Activated CD4-positive, alpha-beta T cell treated with anti-CD3 and anti-CD28 coated beads, Interleukin-2, amount 50 U/mL, for 16 hours (primary cell): ENCODE data around the gene MAP3K6.

Experiments
- DNase-seq: peaks from one replicate; pipeline ENCODE4 v3.0.0-alpha.2; 2020

The MAP3K6 gene

DNA sequence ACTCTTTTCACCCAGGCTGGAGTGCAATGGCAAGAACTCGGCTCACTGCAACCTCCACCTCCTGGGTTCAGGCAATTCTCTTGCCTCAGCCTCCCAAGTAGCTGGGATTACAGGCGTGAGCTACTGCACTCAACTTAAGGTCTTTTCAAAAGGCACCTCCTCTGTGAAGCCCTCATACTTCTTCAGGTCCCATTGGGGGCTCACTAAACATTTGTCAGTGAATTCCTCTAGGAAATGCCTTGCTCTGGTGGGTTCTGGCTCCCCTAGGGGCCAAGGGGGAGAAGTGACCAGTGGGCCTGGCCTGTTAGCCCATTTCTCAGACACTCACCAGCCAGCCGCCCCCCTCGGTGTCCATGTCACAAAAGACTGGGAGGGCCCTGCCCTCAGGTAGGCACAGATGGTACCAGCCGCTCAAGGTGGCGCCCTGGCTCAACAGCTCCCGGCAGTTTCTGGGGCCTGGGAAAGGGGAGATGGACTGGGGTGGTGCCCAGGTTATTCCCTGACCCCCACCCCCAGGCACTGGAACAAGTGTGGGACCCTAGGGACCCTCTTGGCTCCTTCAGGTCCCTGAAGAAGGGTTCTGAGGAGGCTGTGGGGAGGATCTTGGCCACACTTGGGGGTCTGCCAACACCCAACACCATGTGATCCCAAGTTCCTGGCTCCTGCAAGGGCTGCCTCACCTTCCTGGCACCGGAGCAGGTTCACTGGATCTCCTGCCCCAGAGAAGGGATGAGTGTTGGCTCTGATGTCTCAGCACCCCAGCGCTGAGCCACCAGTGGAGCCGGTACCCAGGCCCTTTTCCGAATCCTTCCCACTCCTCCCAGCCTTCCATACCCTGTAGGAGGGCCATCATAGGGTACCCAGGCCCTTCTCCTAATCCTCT is 6.3 kb upstream of the MAP3K6 start:
- no peak for DNase-seq

DNA sequence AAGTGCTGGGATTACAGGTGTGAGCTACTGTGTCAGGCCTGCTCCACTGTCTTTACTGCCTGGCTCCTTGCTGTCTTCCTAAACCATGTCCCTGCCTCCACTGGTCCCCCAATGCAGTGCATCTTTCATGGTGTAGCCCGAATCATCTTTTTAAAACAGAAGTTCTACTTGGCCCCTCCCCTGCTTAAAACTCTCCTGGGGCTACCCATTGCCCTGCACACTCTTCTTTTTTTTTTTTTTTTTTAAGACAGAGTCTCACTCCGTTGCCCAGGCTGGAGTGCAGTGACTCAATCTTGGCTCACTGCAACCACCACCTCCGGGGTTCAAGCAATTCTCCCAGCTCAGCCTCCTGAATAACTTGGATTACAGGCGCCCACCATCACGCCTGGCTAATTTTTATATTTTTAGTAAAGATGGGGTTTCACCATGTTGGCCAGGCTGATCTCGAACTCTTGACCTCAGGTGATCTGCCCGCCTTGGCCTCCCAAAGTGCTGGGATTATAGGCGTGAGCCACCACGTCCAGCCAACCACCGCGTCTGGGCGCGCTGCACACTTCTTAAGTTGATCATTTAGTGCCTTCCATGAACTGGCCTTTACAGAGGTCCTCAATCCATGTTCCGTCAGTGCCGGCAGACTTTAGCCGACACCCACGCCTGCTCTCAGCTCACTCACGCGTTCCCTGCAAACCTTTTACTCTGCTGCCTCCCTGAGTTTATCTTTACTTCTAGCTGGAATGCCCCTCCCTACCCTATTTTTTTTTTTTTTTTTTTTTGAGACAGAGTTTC is 5.5 kb upstream of the MAP3K6 start:
- DNase-seq: no peak

DNA sequence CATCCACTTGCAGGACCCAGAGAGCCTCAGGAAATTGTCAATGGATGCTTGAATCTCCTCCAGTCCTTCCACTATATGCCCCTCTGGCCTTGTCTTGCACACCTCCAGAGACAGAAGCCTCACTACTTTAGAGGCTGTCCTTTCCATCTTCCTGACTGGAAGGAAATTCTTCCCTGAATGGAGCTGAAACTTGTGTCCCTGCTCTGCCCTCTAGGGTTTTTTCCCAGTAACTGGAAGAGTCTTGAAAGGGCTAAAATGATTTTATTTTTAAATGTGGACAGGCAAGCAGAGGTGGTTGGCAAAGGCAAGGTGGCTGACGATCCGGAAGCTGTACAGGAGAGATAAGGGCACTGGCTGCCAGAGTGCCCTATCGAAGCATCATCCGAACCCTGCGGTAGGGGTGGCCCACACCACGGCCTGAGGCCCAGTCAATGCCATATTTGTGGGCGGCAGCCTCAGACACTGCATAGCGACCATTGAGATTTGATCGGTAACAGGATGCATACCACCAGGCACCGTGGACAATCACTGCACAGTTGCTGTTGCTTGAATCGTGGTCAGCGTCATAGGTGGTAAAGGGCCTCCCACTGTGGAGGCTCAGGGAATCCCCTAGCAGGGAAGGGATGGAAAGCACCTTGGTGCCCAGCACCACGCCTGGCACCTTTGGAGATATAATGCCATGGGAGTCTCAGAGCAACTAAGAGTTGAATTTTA is 2.3 kb upstream of the MAP3K6 start:
- no peak for DNase-seq

DNA sequence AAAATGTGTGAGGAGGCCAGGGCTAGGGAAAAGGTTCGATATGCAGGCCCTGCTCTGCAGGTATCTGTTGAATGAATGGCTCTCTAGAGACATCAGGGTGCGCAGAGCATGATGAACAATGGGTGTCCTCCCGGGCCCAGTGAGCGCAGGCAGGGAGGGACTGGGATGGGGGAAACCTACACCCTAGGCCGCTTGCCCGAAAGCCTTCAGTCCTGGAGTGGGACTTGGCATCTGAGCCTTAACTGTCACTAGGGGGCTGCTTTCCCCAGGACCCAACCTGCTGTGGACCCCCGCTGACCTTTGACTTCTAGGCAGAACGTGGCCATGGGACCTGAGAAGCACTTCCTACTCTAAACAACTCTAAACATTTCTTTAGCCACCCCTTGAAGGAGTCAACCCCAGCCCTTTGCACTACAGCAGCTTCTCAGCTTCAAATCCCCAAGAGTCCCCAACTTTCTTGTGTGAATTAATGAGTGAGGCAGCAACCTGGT is 444 bp upstream of the MAP3K6 start:
- no peak for DNase-seq

DNA sequence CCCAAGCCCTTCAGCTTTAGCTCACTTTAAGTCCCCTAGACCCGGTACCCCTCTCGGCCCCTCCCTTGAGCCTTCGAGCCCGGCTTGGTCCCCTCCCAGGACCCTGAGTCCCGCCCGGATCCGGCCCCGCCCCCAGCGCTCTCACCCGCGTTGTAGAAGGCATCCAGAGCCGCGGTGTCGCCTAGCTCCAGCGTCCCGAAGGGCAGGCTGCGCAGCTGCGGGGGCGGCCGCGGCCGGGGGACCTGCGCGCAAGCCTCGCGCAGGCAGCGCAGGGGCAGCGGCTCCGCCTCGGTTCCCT is 699 bp downstream of the MAP3K6 start:
- DNase-seq: peak; percentile 76

DNA sequence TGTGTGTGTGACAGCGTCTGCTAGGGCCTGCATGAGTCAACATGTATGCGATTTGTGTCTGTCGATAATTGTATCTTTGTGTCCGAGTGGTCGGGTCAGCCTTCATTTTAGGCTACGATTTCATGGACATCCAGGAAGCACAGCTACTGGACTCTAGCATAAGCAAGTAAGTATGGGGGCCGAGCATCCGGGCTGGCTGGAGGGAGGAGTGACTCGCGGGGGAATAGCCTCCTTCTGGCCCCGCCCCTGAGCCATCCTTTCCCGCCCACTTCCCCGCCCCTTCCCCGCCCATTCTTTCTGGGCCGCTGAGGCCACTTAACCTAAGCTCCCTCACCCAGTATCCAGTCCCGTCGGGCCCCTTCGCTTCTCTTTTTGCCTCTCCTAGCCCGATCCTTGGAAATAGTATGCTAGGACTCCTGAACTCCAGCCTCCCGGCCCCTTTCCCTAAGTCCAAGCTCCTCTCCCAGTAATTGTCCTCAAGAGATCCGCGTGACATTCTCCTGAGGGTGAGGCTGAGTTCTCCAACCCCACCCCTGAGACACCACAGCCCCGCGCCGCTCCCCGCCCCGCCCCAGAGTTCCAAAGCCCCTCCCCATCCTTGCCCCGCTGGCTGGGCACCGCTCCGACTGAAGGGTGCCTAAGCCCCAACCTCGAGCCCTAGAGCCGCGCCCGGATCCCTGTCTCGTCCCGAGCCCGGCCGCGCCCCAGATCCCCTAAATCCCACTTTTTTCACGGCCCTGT is 1.2 kb downstream of the MAP3K6 start:
- DNase-seq: peak; percentile 82

DNA sequence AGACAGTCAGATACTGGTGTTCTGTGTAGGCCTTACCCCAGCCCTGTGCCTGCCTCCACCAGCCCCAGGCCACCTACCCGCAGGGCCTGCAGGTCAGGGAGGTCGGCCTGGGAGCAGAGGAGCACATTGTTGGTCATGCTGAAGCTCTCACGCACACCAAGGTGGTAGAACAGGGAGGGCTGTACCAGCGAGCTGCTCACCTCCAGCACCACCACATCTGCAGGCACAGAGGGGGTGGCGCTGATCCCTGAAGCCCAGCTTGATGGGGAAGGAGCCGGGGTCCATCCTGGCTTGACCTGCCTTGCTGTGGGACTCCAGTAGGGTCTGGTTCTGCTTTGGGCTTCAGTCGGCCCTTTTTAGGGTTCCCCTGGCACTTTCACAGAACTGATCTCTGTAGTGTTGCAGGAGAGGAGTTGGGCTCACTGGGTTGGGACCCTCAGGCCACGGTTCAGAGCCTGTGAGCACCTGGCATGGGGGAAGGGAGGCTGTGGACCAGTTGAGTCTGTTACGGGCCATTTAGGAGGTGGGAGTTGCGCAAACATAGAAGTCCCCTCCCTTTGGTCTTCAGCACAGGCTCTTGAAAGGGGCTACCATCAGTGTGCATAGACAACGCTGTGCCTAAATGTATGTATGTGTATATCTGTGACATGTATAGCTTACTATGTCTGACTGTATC is 1.9 kb downstream of the MAP3K6 start:
- DNase-seq: no peak

DNA sequence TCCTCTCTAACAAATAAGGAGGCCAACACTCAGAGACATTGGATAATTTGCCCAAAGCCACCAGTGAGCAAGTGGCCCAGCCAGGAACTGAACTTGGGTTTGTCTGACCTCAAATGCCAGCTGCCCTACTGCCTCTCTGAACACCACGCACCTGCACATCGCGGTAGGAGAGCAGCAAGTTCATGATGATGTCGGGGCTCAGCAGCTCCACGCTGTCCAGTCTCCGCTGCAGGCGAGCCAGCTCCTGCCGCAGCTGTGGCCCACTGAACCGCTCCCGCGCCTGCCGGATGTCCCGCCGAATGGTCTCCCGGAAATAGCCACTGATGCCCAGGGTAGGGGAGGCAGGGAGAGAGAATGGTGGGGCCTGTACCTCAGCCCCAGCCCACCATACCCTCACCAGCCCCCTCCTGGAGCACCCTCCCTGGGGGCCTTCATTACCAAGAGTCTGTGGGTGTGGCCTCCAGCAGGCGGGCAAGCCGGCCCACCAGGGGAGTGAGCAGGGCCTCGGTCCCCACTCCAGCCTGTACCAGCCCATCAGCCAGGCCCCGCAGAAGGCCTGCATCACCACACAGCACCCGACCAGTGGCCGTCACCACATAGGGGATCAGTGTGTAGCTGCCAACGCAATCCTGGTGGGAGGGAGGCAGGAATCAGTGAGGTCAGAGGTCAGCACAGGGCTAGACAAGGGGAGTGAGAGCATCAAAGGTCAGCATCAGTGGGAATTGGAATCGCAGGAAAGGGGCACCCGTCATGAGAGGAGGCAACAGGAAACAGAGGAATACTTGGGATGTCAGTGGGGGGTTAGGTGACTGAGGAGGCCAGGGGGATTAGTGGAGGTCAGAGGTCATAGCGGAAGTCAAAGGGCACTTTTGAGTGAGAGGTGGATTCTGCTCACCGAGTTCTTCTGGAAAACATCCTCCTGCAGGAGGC is 2.7 kb downstream of the MAP3K6 start:
- no peak for DNase-seq

DNA sequence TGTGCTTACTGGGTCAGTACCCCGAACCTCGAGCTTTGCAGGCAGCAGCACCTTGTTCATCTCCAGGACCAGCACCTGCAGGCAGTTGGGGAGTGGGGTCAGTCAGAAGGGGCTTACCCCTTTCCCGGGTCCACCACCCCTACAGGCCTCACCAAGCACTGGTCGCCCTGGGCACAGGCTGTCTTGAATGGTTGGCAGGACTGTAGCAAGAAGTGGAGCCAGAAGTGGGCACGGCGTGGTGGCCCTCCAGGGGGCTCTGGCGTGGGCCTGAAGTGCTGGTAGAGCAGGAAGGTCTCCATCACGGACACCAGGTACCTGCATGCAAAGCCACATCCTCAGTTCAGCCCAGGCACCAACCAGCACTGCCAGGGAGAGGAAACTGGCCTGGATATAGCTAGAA is 5.2 kb downstream of the MAP3K6 start:
- no peak for DNase-seq

DNA sequence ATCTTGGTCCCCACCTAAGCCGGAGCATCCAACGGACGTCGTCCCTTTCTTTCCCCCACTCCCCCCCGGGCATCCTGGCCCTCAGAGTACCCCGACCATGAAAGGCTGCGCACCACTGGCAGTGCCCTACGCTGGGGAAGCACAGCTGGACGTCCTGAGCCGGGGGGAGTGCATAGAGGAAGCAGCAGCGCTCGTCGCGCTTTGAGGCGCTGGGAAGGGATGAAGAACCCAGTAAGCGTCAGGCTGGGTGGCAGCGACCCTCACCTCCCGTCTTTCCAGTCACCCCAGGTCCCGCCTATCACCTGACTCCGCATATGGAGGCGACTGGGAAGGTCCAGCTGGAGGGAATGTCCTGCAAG is 5.7 kb downstream of the MAP3K6 start:
- DNase-seq: no peak

DNA sequence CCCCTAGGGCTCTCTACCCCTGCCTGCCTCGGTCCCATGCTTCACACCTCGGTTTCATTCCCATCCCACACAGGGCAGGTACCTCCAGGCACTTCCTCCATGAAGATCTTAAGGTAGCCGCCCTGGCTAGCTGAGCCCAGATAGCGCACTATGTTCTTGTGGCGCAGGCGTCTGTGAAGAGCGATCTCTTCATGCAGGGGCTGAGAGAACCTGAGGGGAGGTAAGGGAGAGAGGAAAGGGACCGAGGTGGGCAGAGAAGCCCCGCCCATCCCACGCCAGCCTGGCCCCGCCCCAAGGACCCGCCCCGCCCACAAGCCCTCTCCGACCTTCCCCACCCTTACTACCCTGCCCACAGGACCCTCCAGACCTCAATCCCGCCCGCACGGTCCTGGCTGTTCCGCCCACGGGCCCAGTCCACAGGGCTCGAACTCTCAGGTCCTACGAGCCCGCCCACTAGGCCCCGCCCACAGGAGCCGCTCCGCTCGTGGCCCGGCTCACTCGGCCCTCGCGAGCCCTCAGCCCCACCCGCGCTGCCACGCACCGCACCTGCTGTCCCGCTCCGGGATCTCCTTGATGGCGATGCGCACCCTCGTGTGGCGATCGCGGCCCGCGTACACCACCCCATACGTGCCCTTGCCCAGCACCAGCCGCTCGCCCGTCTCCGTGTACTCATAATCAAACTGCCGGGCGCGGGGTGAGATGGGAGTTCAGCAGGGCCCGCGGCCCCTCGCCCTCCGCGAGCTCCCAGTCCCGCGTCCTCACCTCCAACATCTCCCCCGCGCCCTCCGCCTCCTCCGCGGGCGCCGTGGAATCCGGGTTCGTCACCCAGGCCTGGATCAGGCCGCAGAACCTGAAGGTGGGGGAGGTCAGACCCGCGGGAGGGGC is 6.4 kb downstream of the MAP3K6 start:
- DNase-seq: no peak

DNA sequence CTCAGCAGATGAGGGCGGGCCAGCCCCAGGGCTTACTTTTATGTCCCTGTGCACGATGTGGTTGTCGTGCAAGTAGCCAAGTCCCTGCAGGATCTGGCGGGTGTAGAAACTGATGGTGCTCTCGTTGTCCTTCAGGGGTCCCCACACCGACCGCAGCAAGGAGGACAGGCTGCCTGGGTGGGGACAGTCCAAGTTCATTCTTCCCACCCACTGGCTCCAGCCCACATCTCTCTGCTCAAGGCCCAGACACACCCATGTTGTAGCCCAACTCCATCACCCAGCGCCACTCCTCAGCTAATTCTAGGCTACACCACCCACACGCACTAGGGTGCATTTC is 7.0 kb downstream of the MAP3K6 start:
- no peak for DNase-seq

DNA sequence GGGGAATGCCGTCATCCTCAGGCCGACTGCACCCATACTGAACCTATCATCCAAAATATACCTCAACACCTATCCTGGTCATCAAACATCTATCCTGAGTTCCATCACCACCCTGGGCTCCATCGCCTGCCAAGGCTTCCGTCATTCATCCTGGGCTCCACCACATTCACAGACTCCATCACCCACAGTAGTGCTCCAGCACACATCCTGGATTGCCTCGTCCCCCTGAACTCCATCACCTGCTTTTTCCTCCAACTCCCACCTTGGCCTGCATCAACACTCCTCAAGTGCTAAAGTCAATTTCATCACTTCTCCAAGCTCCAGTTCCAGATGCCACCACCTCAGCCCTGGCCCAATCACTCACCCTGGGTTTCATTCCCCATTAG is 7.8 kb downstream of the MAP3K6 start:
- no peak for DNase-seq

DNA sequence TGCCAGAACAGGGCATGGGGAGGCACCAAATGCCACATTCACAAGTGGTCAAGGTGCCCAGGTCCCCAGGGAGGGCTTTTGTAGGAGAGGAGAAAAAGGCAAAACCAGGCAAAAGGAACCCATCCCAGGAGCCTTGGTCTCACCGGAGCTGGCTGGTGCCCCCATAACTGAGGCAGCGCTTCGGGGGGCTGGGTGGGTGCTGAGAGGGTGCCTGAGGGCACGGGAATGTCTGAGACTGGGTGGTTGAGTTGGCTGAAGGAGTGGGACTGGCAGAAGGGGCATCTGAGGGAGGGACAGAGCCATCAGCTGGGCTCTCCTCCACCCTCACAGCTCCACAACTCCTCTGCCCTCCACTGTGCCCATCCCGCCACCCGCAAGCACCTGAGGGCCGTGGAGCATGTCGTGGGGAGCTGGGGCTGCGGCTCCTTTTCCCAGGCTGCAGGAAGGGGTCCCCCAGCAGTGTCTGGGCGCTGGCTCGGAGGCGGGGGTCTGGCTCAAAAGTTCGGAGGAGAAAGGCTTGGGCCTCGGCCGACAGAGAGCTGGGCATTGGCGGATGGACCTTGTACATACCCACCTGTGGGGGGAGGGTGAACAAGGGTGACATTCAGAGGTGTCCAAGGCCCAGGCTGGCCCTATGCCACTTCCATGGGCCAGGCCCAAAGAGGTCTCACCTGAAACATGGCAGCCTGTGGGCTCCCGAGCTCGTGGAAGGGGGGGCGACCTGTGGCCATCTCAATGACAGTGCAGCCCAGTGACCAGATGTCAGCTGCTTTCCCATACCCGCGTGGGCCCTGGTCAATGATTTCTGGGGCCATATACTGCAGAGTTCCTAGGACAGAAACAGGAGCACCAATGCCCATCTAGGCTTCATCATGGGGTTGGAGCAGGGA is 8.5 kb downstream of the MAP3K6 start:
- DNase-seq: no peak

DNA sequence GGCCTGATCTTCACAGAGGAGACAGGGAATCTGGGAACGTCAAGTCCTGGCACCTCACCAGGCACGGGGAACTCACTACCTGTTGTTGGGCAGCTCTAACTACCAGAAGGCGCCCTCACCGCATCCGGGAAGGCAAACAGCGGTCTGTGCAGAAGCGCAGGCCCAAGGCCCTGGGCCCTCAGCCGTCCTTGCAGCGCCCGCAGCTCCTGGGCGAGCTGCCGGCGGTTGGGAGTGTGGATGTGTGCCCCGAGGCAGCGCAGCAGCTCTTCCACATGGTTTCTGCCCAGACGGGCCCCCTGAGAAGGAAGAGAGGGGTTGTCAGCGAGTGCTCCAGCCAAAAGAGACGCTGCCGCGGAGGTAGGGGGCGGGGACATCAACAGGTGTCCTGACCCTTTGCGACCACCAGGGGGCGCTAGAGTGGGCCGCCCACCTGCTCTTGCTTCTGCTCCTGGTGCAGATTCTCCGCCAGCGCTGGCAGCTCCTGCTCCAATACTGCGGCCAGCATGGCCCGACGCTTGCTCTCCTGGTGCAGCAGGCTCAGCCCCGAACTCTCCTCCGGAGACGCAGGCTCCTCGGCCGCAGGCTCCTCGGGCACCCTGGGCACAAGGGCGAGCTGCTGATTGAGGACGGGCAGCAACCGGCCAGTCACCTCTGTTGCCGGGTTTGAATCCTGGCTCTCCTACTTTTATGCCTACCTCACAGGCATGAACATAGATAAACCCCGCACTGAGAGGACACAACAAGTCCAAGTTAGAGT is 9.3 kb downstream of the MAP3K6 start:
- peak; percentile 84 for DNase-seq

DNA sequence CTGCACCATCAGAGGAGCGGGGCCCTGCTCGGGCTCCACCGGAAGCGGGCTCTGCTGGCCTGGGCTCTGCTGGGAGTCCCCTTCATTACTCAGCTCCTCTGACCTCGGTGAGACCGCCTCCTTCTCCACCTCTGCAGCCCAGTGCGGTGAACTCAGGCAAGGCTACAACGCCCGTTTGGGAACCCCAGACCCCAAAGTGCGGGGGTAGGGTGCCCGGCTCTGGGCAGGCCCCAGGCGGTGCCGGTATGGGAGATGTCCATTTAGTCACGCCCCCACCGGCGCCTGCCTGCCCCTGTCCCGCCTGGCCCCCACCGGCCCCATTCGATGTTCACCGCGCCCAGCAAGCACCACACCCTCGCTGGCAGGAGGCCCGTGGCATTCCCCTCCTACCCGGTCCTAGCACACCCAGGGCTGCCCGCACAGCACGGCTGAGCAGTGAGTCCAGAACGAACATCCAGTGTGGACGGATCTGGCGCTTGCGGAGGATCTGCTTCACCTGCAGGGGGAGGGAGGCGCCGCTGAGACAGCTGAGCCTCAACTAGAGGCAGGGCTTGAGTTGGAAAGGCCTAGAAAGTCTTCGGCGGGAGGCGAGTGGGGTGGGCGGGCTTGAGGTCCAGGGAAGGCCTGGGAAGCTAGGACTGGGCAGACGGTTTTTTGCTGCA is 10.0 kb downstream of the MAP3K6 start:
- peak; percentile 52 for DNase-seq

DNA sequence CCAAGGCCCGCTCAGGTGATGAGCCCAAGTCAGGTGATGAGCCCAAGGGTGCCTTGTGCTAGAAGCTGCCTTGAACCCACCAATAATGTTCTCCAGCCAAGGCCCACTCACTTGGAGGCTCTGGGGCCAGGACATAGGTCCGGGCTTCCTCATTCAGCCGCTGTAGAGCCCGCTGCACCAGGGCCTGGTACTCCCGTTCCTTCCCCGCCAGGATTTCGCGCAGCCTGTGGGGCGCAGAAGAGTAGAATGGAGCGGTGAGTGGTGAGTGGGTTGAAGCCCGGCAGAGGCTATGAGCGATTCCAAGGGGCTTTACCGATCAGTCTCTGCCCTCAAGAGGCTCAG is 10.5 kb downstream of the MAP3K6 start:
- DNase-seq: no peak

DNA sequence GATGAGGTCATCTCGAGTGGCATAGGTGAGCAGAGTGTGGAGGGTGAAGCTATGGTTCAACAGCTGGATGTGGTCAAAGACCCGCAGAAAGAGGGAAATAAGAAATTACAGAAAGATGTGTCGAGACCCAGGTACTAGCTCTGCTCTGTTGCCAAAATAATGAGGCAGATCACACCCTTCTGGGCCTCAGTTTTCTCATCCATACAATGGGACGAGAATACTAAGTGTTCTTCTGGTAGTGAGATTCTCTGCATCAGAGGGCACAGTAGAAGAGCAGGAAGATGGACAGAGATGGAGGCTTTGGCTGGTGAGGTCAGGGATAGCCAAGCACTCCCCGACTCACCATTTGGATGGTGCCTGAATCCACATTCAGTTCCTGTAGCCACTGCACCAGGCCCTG is 11.1 kb downstream of the MAP3K6 start:
- no peak for DNase-seq
